Natural killer cell (primary cell): Measurements from ENCODE around the gene VPS54. TPM values are rescaled to one million over a fixed set of nuclear protein-coding genes. Genes with fewer than 3 reads are reported as not detected.
"Not testable (repeated sequence)": the region's sequence is repeated elsewhere in the genome, so short reads cannot be mapped to it uniquely, and the experiment has no call there.

ENCODE experiments used
- ATAC-seq, 3 donors: fragments of 150-1000 bp in 2 of 3; fragments of 200-7000 bp in 1 of 3; cut with Tn5 transposase; 1 replicate in 1 of 3; 2 replicates in 2 of 3; pipeline ENCODE4 v1.10.0; 2021; ENCODE audit warnings: mild to moderate bottlenecking in 2 of 3, moderate library complexity in 2 of 3
- DNase-seq, 2 donors: peaks; one replicate each; pipeline versions ENCODE4 v3.0.0 to v3.0.0-alpha.2; 2013 to 2021; ENCODE audit warnings: mixed read lengths in 1 of 2
- H3K27ac ChIP-seq: one replicate; pipeline ENCODE4 v1.5.1; 2013; ENCODE audit warnings: mild to moderate bottlenecking, low read length
- H3K27me3 ChIP-seq: one replicate; pipeline ENCODE4 v1.6.1; 2013; ENCODE audit warnings: low read length; ENCODE audit not compliant: control insufficient read depth, insufficient read depth
- H3K36me3 ChIP-seq: one replicate; pipeline ENCODE4 v1.6.1; 2013; ENCODE audit warnings: low read length; ENCODE audit not compliant: control insufficient read depth, insufficient read depth
- H3K4me1 ChIP-seq: one replicate; pipeline ENCODE4 v1.6.1; 2013; ENCODE audit warnings: low read length; ENCODE audit not compliant: control insufficient read depth, insufficient read depth
- H3K4me3 ChIP-seq: one replicate; pipeline ENCODE4 v1.5.1; 2013; ENCODE audit warnings: low read length
- H3K9me3 ChIP-seq: one replicate; pipeline ENCODE4 v1.6.1; 2013; ENCODE audit warnings: low read length; ENCODE audit not compliant: control insufficient read depth, insufficient read depth
- H3K27ac Mint-ChIP-seq, 2 donors: one replicate each; pipeline ENCODE4 v1.8.0; 2022; ENCODE audit warnings: mild to moderate bottlenecking in 2 of 2, mixed read lengths in 2 of 2, moderate library complexity in 1 of 2
- H3K27me3 Mint-ChIP-seq, 2 donors: one replicate each; pipeline ENCODE4 v1.8.0; 2022; ENCODE audit warnings: low read depth in 2 of 2, mixed read lengths in 2 of 2
- H3K36me3 Mint-ChIP-seq: one replicate; pipeline ENCODE4 v1.8.0; 2022; ENCODE audit warnings: mixed read lengths
- H3K4me1 Mint-ChIP-seq, 2 donors: one replicate each; pipeline ENCODE4 v1.8.0; 2022; ENCODE audit warnings: mixed read lengths in 2 of 2
- H3K4me3 Mint-ChIP-seq: one replicate; pipeline ENCODE4 v1.8.0; 2022; ENCODE audit warnings: mild to moderate bottlenecking, moderate library complexity, mixed read lengths
- H3K9me3 Mint-ChIP-seq, 2 donors: one replicate each; pipeline ENCODE4 v1.8.0; 2022; ENCODE audit warnings: mixed read lengths in 2 of 2
- WGBS: methylation state at CpG from one replicate; pipeline ENCODE4 v1.1.7; 2013; ENCODE audit warnings: missing lambda C conversion rate; ENCODE audit not compliant: insufficient coverage; 5-methylcytosine and 5-hydroxymethylcytosine counted together
- intact Hi-C: fragments of 100-400 bp; cut with micrococcal nuclease; formaldehyde crosslinking; loops from one replicate; pipeline ENCODE4 v1.14.2; 2022
- total RNA-seq, 4 donors: library from RNA; stranded (reverse); fragments of 120-200 nt in 1 of 4; gene quantifications; one replicate each; pipeline versions ENCODE4 v1.2.3 to v1.2.4, GENCODE V29; 2013 to 2022
- TF ChIP-seq, protein P1 (sequence below): fragments of 200-600 bp; IDR thresholded peaks from one replicate; pipeline ENCODE4 v1.8.0; 2022; ENCODE audit warnings: antibody characterized with exemption

Gene VPS54
- total RNA-seq, 3 donors from 2014 or later (not counting 1 experiment from before 2014, with no cell fraction given), result 12.1 to 17.3 (median 13.5) TPM

- no peaks in the 10 kb centered on the region for H3K4me1 ChIP-seq
- Mint-ChIP-seq H3K27me3 (no peaks in the 10 kb centered on the region), H3K27ac (no peak overlapping the region), H3K36me3 (peaks cover 7% of the 10 kb centered on the region), H3K9me3 (no peaks in the 10 kb centered on the region), H3K4me1 (no peaks in the 10 kb centered on the region), H3K4me3 (no peak overlapping the region)
- H3K27ac ChIP-seq, result no peak overlapping the region
- H3K36me3 ChIP-seq, result peaks cover 8% of the 10 kb centered on the region
- DNase-seq (no peak), ATAC-seq (no peak)
- TF ChIP-seq, protein P1, sequence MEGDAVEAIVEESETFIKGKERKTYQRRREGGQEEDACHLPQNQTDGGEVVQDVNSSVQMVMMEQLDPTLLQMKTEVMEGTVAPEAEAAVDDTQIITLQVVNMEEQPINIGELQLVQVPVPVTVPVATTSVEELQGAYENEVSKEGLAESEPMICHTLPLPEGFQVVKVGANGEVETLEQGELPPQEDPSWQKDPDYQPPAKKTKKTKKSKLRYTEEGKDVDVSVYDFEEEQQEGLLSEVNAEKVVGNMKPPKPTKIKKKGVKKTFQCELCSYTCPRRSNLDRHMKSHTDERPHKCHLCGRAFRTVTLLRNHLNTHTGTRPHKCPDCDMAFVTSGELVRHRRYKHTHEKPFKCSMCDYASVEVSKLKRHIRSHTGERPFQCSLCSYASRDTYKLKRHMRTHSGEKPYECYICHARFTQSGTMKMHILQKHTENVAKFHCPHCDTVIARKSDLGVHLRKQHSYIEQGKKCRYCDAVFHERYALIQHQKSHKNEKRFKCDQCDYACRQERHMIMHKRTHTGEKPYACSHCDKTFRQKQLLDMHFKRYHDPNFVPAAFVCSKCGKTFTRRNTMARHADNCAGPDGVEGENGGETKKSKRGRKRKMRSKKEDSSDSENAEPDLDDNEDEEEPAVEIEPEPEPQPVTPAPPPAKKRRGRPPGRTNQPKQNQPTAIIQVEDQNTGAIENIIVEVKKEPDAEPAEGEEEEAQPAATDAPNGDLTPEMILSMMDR, result no peak
- no peaks in the 10 kb centered on the region for H3K9me3 ChIP-seq
- WGBS, result 100% methylated on average over 2 of the region's 3 CpGs
- no peak overlapping the region for H3K4me3 ChIP-seq
- no peaks in the 10 kb centered on the region for H3K27me3 ChIP-seq
- intact Hi-C loops, result no loop called here
These were observed 57.0 kb downstream of the VPS54 start for GRCh38 chr2:63962186-63962585.

- peaks cover 10% of the 10 kb centered on the region for H3K36me3 ChIP-seq
- no peaks in the 10 kb centered on the region for H3K9me3 Mint-ChIP-seq
- no peaks in the 10 kb centered on the region for H3K9me3 ChIP-seq
- no peaks in the 10 kb centered on the region for H3K4me1 ChIP-seq
- H3K27me3 ChIP-seq, result no peaks in the 10 kb centered on the region
- no peak overlapping the region for H3K27ac ChIP-seq
- no peak for DNase-seq
- peaks cover 0 to 8% of the 10 kb centered on the region in 2 donors for H3K4me1 Mint-ChIP-seq
- H3K27ac Mint-ChIP-seq, result no peak overlapping the region
- no peak overlapping the region for H3K4me3 Mint-ChIP-seq
- intact Hi-C loops, result no loop called here
- H3K27me3 Mint-ChIP-seq, result no peaks in the 10 kb centered on the region
- no peak for ATAC-seq
- TF ChIP-seq, protein P1, result no peak
- no peaks in the 10 kb centered on the region for H3K36me3 Mint-ChIP-seq
- no peak overlapping the region for H3K4me3 ChIP-seq
These were observed 68.8 kb downstream of the VPS54 start for GRCh38 chr2:63950414-63950813.

- H3K36me3 ChIP-seq, result peaks cover 17% of the 10 kb centered on the region
- H3K4me1 Mint-ChIP-seq, result no peaks in the 10 kb centered on the region
- ATAC-seq, result no peak
- no peak overlapping the region for H3K27ac ChIP-seq
- peaks cover 0 to 2% of the 10 kb centered on the region in 2 donors for H3K9me3 Mint-ChIP-seq
- TF ChIP-seq, protein P1, result no peak
- no peaks in the 10 kb centered on the region for H3K4me1 ChIP-seq
- no peaks in the 10 kb centered on the region for H3K27me3 Mint-ChIP-seq
- H3K27ac Mint-ChIP-seq, result no peak overlapping the region
- H3K4me3 ChIP-seq, result no peak overlapping the region
- H3K27me3 ChIP-seq, result no peaks in the 10 kb centered on the region
- DNase-seq, result no peak
- intact Hi-C loops, result no loop called here
- H3K36me3 Mint-ChIP-seq, result no peaks in the 10 kb centered on the region
- WGBS, result no CpG with 5 or more reads among the region's 1 CpG
- H3K9me3 ChIP-seq, result no peaks in the 10 kb centered on the region
- H3K4me3 Mint-ChIP-seq, result no peak overlapping the region
These were observed 76.4 kb downstream of the VPS54 start for GRCh38 chr2:63942788-63943187.

DNA sequence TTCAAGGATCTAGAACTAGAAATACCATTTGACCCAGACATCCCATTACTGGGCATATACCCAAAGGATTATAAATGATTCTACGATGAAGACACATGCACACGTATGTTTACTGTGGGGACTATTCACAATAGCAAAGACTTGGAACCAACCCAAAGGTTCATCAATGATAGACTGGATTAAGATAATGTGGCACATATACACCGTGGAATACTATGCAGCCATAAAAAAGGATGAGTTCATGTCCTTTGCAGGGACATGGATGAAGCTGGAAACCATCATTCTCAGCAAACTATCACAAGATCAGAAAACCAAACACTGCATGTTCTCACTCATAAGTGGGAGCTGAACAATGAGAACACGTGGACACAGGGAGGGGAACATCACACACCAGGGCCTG lies 87.1 kb downstream of the VPS54 start:
- H3K27me3 Mint-ChIP-seq, intact Hi-C loops, H3K36me3 Mint-ChIP-seq, H3K9me3 ChIP-seq, H3K4me3 ChIP-seq, H3K4me1 ChIP-seq, ATAC-seq, H3K27ac Mint-ChIP-seq, H3K27ac ChIP-seq, H3K36me3 ChIP-seq, H3K27me3 ChIP-seq, DNase-seq, H3K9me3 Mint-ChIP-seq, H3K4me3 Mint-ChIP-seq: not testable (repeated sequence)
- H3K4me1 Mint-ChIP-seq, result peaks cover 17 to 18% of the 10 kb centered on the region in 2 donors
- WGBS, result 100% methylated on average over 4 of the region's 4 CpGs
